NOMO-1 treated with dmso at 0.1 percent for 144 hours (cell line): ENCODE results near the gene MMAB.

Experiments
- DNase-seq: peaks from one replicate; lab custom pipeline; 2025; ENCODE audit not compliant: unreplicated experiment; lab: John Stamatoyannopoulos, UW

Gene MMAB

GRCh38 chr12:109573029-109573913 is at the start of gene MMAB, which contains the start of gene MVK:
TSS of gene MMAB (minus strand) at chr12:109573504. CDS start at chr12:109573480, 24 bp downstream.
TSS of gene MVK (plus strand) at chr12:109573794. CDS start at chr12:109574823, 1,029 bp downstream.
- DNase-seq: peak; percentile 99

GRCh38 chr12:109621901-109622364 is 48.6 kb upstream of the MMAB start:
- no peak for DNase-seq

GRCh38 chr12:109621211-109621694 is 47.9 kb upstream of the MMAB start:
- no peak for DNase-seq

- DNase-seq: no peak
Measured at GRCh38 chr12:109619002-109619604, 45.8 kb upstream of the MMAB start.

- DNase-seq: no peak
Measured at GRCh38 chr12:109618082-109618481, 44.8 kb upstream of the MMAB start.

- DNase-seq: no peak
Measured at GRCh38 chr12:109617491-109617890, 44.2 kb upstream of the MMAB start.

GRCh38 chr12:109615556-109616229 is 42.4 kb upstream of the MMAB start:
- no peak for DNase-seq

- no peak for DNase-seq
Measured at GRCh38 chr12:109613649-109614455, 40.5 kb upstream of the MMAB start.

- DNase-seq: no peak
Measured at GRCh38 chr12:109612975-109613502, 39.7 kb upstream of the MMAB start.

- DNase-seq: no peak
Measured at GRCh38 chr12:109612003-109612402, 38.7 kb upstream of the MMAB start.

- no peak for DNase-seq
Measured at GRCh38 chr12:109611223-109611622, 37.9 kb upstream of the MMAB start.

GRCh38 chr12:109610523-109610922 is 37.2 kb upstream of the MMAB start:
- DNase-seq: no peak

- DNase-seq: no peak
Measured at GRCh38 chr12:109609342-109609741, 36.0 kb upstream of the MMAB start.

- no peak for DNase-seq
Measured at GRCh38 chr12:109608793-109609192, 35.5 kb upstream of the MMAB start.

- no peak for DNase-seq
Measured at GRCh38 chr12:109608270-109608669, 35.0 kb upstream of the MMAB start.

GRCh38 chr12:109607618-109608017 is 34.3 kb upstream of the MMAB start:
- DNase-seq: no peak

GRCh38 chr12:109606320-109607028 is 33.2 kb upstream of the MMAB start:
- no peak for DNase-seq

GRCh38 chr12:109605599-109606228 is 32.4 kb upstream of the MMAB start:
- DNase-seq: no peak

GRCh38 chr12:109605016-109605415 is 31.7 kb upstream of the MMAB start:
- no peak for DNase-seq
